ENCODE results near the gene WWTR1.

DNA sequence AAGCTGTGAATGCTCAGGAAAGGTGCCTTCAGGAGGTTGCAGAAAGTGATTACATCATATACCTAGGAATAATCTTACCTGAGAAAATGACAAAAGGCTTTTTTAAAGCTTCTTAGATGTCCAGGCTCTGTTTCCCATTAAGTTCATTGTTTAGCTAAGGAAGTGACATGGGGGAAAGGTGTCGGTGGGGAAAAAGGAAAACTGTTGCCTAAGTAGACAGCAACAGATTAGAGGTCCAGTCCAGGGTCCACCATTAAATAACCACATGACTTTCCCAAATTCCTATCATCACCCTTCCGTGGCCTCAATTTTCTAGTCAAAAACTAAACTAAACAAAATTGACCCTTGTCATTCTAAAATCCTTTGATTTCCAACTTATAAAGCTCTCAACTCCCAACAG, 4.3 kb downstream of the WWTR1 start:
- TF ChIP-seq POLR2A (IDR thresholded peaks at IDR 0.05; ENCODE audit: low read depth, low read length) (no peak), POLR2AphosphoS5 (IDR thresholded peaks at IDR 0.05; ENCODE audit: low read depth, low read length) (no peak), TAF1 (IDR thresholded peaks at IDR 0.05; ENCODE audit: borderline replicate concordance, low read depth, low read length) (no peak)

Measured in GM12892 (cell line).